Measurements from ENCODE around the gene ADCK2. TPM values are rescaled to one million over a fixed set of nuclear protein-coding genes. Genes with fewer than 3 reads are reported as not detected.
"Not testable (repeated sequence)": the region's sequence is repeated elsewhere in the genome, so short reads cannot be mapped to it uniquely, and the experiment has no call there.

ADCK2 gene
- total RNA-seq, 1 experiment from 2014 or later = 15.4 TPM

- peak; percentile 41 for DNase-seq (ENCODE audit: low read depth)
Measured at GRCh38 chr7:140673063-140673773, 473 bp downstream of the ADCK2 start.

GRCh38 chr7:140673774-140674155 lies 1.0 kb downstream of the ADCK2 start:
- DNase-seq (ENCODE audit: low read depth) = no peak

GRCh38 chr7:140674356-140674800 lies 1.6 kb downstream of the ADCK2 start:
- no peak for DNase-seq (ENCODE audit: low read depth)

- peak; percentile 51 for DNase-seq (ENCODE audit: low read depth)
Measured at GRCh38 chr7:140674899-140675701, 2.4 kb downstream of the ADCK2 start.

GRCh38 chr7:140675726-140676125 lies 3.0 kb downstream of the ADCK2 start:
- DNase-seq (ENCODE audit: low read depth) = no peak

- DNase-seq (ENCODE audit: low read depth) = no peak
Measured at GRCh38 chr7:140676306-140676705, 3.6 kb downstream of the ADCK2 start.

GRCh38 chr7:140676956-140677355 lies 4.2 kb downstream of the ADCK2 start:
- DNase-seq (ENCODE audit: low read depth) = not testable (repeated sequence)

- DNase-seq (ENCODE audit: low read depth) = no peak
Measured at GRCh38 chr7:140677496-140677895, 4.8 kb downstream of the ADCK2 start.

- no peak for DNase-seq (ENCODE audit: low read depth)
Measured at GRCh38 chr7:140678081-140678815, 5.5 kb downstream of the ADCK2 start.

GRCh38 chr7:140678816-140679130 lies 6.0 kb downstream of the ADCK2 start:
- DNase-seq (ENCODE audit: low read depth) = no peak

- DNase-seq (ENCODE audit: low read depth) = no peak
Measured at GRCh38 chr7:140679186-140679585, 6.4 kb downstream of the ADCK2 start.

- no peak for DNase-seq (ENCODE audit: low read depth)
Measured at GRCh38 chr7:140680886-140681285, 8.1 kb downstream of the ADCK2 start.

- no peak for DNase-seq (ENCODE audit: low read depth)
Measured at GRCh38 chr7:140681766-140682165, 9.0 kb downstream of the ADCK2 start.

- DNase-seq (ENCODE audit: low read depth) = no peak
Measured at GRCh38 chr7:140683657-140684056, 10.9 kb downstream of the ADCK2 start.

- no peak for DNase-seq (ENCODE audit: low read depth)
Measured at GRCh38 chr7:140684066-140684950, 11.6 kb downstream of the ADCK2 start.

- DNase-seq (ENCODE audit: low read depth) = no peak
Measured at GRCh38 chr7:140685407-140686087, 12.8 kb downstream of the ADCK2 start.

- DNase-seq (ENCODE audit: low read depth) = no peak
Measured at GRCh38 chr7:140686921-140687320, 14.2 kb downstream of the ADCK2 start.

- DNase-seq (ENCODE audit: low read depth) = no peak
Measured at GRCh38 chr7:140688341-140688740, 15.6 kb downstream of the ADCK2 start.

GRCh38 chr7:140689199-140690152 lies 16.7 kb downstream of the ADCK2 start:
- DNase-seq (ENCODE audit: low read depth) = no peak

Data from Daoy (cell line).